Measurements from ENCODE around the gene KCNK1. TPM values are rescaled to one million over a fixed set of nuclear protein-coding genes. Genes with fewer than 3 reads are reported as not detected.
"Not testable (repeated sequence)": the region's sequence is repeated elsewhere in the genome, so short reads cannot be mapped to it uniquely, and the experiment has no call there.

KCNK1 gene
- total RNA-seq, 1 experiment from 2014 or later, result 39.2 TPM

GRCh38 chr1:233668725-233669294 is 54.9 kb downstream of the KCNK1 start:
- no peak overlapping the region for H3K4me3 Mint-ChIP-seq (ENCODE audit: low read depth, unreplicated experiment)
- intact Hi-C loops (cut with micrococcal nuclease; ENCODE audit: unreplicated experiment), result loop anchor here (2.0 to 5.0 kb wide), 2 partner anchors 14 to 147 kb away; no protein-coding TSS in a partner anchor
- no peaks in the 10 kb centered on the region for H3K27me3 Mint-ChIP-seq (ENCODE audit: unreplicated experiment)
- BruUV-seq (replicated peaks), result no TSS peak
- H3K27ac Mint-ChIP-seq (ENCODE audit: unreplicated experiment), result peak overlapping the region; percentile 88
- TF ChIP-seq CTCF (IDR thresholded peaks at IDR 0.05; ENCODE audit: unreplicated experiment), result no peak
- peak; percentile 62 for DNase-seq
- CTCF ChIA-PET, result no interaction called here
- H3K36me3 Mint-ChIP-seq (ENCODE audit: insufficient read depth, unreplicated experiment), result peaks cover 43% of the 10 kb centered on the region
- no peaks in the 10 kb centered on the region for H3K9me3 Mint-ChIP-seq (ENCODE audit: low read depth, unreplicated experiment)
- peaks cover 67% of the 10 kb centered on the region for H3K4me1 Mint-ChIP-seq (ENCODE audit: low read depth, unreplicated experiment)

- H3K9me3 Mint-ChIP-seq (ENCODE audit: low read depth, unreplicated experiment); H3K4me3 Mint-ChIP-seq (ENCODE audit: low read depth, unreplicated experiment); H3K27me3 Mint-ChIP-seq (ENCODE audit: unreplicated experiment); CTCF ChIA-PET; BruUV-seq (replicated peaks); DNase-seq: not testable (repeated sequence)
- Mint-ChIP-seq H3K4me1 (ENCODE audit: low read depth, unreplicated experiment) (peaks cover 72% of the 10 kb centered on the region), H3K36me3 (ENCODE audit: insufficient read depth, unreplicated experiment) (peaks cover 45% of the 10 kb centered on the region), H3K27ac (ENCODE audit: unreplicated experiment) (peak overlapping the region; percentile 18)
- intact Hi-C loops (cut with micrococcal nuclease; ENCODE audit: unreplicated experiment), result loop anchor here (5.0 kb wide), 2 partner anchors 228 to 308 kb away; no protein-coding TSS in a partner anchor
Measured at GRCh38 chr1:233670363-233670762, 56.5 kb downstream of the KCNK1 start.

- Mint-ChIP-seq H3K9me3 (ENCODE audit: low read depth, unreplicated experiment) (no peaks in the 10 kb centered on the region), H3K4me3 (ENCODE audit: low read depth, unreplicated experiment) (no peak overlapping the region), H3K36me3 (ENCODE audit: insufficient read depth, unreplicated experiment) (peaks cover 40% of the 10 kb centered on the region), H3K27me3 (ENCODE audit: unreplicated experiment) (no peaks in the 10 kb centered on the region), H3K4me1 (ENCODE audit: low read depth, unreplicated experiment) (peaks cover 67% of the 10 kb centered on the region), H3K27ac (ENCODE audit: unreplicated experiment) (peak overlapping the region; percentile 48)
- no peak for TF ChIP-seq CTCF (IDR thresholded peaks at IDR 0.05; ENCODE audit: unreplicated experiment)
- intact Hi-C loops (cut with micrococcal nuclease; ENCODE audit: unreplicated experiment), result loop anchor here (5.0 kb wide), 2 partner anchors 229 to 309 kb away; no protein-coding TSS in a partner anchor
- CTCF ChIA-PET, result no interaction called here
- DNase-seq, result no peak
- BruUV-seq (replicated peaks), result no TSS peak
Measured at GRCh38 chr1:233671286-233671685, 57.4 kb downstream of the KCNK1 start.

- peaks cover 40% of the 10 kb centered on the region for H3K36me3 Mint-ChIP-seq (ENCODE audit: insufficient read depth, unreplicated experiment)
- intact Hi-C loops (cut with micrococcal nuclease; ENCODE audit: unreplicated experiment), result loop anchor here (1.0 to 5.0 kb wide), 4 partner anchors 58 to 310 kb away; partner anchors contain the start of gene KCNK1
- H3K27me3 Mint-ChIP-seq (ENCODE audit: unreplicated experiment), result no peaks in the 10 kb centered on the region
- CTCF ChIA-PET, result interaction anchor here (1.3 kb wide), 1 partner anchor 16 kb away, joined by 7 read pairs; no protein-coding TSS in a partner anchor
- H3K4me1 Mint-ChIP-seq (ENCODE audit: low read depth, unreplicated experiment), result peaks cover 67% of the 10 kb centered on the region
- DNase-seq, result peak; percentile 36
- peak overlapping the region; percentile 82 for H3K27ac Mint-ChIP-seq (ENCODE audit: unreplicated experiment)
- H3K9me3 Mint-ChIP-seq (ENCODE audit: low read depth, unreplicated experiment), result no peaks in the 10 kb centered on the region
- H3K4me3 Mint-ChIP-seq (ENCODE audit: low read depth, unreplicated experiment), result peak overlapping the region; percentile 56
- BruUV-seq (replicated peaks), result no TSS peak
- no peak for TF ChIP-seq CTCF (IDR thresholded peaks at IDR 0.05; ENCODE audit: unreplicated experiment)
Measured at GRCh38 chr1:233672732-233673131, 58.8 kb downstream of the KCNK1 start.
